HAP-1 (cell line): ENCODE measurements around the gene SLC9A4.

Experiments used
- DNase-seq, 2 experiments: peaks; one replicate each; pipeline ENCODE4 v3.0.0-alpha.2; 2016 to 2020; ENCODE audit warnings: low spot score in 2 of 2
- H3K27me3 ChIP-seq: fragments of 250-450 bp; sonication (Bioruptor Pico); 2 replicates; pipeline ENCODE4 v1.5.1; 2020; ENCODE audit warnings: low read depth, mild to moderate bottlenecking, moderate library complexity
- H3K36me3 ChIP-seq: fragments of 250-450 bp; sonication (Bioruptor Pico); replicated peaks from 2 replicates; pipeline ENCODE4 v1.5.1; 2020; ENCODE audit warnings: mild to moderate bottlenecking
- H3K4me1 ChIP-seq: fragments of 250-450 bp; sonication (Bioruptor Pico); 2 replicates; pipeline ENCODE4 v1.5.1; 2020; ENCODE audit warnings: mild to moderate bottlenecking
- H3K4me3 ChIP-seq: fragments of 250-450 bp; sonication (Bioruptor Pico); 2 replicates; pipeline ENCODE4 v1.5.1; 2020; ENCODE audit warnings: mild to moderate bottlenecking, moderate library complexity
- H3K9me3 ChIP-seq: fragments of 250-450 bp; sonication (Bioruptor Pico); 2 replicates; pipeline ENCODE4 v1.5.1; 2020; ENCODE audit warnings: mild to moderate bottlenecking, moderate library complexity
- in situ Hi-C: fragments of 300-500 bp; cut with MboI; formaldehyde crosslinking; loops from 3 replicates; pipeline ENCODE4 v1.14.3; 2020; ENCODE audit warnings: low sequenced_read_pairs, inconsistent platforms, mixed read lengths

Gene SLC9A4

DNA sequence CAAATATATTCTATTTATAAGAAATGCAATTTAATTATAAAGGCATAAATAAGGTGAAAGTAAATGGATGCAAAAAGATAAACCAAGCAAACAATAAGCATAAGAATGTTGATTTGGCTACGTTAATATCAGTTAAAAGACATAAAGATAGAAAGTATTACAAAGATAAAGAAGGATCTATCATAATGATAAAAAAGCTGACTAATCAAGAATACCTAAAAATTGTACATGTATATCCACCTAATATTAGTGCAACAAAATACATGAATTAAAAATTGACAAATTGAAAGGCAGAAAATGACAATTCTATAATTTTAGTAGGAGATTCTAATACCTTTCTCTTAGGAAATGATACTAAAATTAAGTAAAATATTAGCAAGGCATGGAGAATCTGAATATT lies 21.5 kb downstream of the SLC9A4 start:
- DNase-seq = no peak
- in situ Hi-C loops = no loop called here
- H3K27me3 ChIP-seq = no peaks in the 10 kb centered on the region
- no peak overlapping the region for H3K4me3 ChIP-seq
- no peaks in the 10 kb centered on the region for H3K9me3 ChIP-seq
- H3K4me1 ChIP-seq = no peaks in the 10 kb centered on the region
- H3K36me3 ChIP-seq = no peaks in the 10 kb centered on the region

DNA sequence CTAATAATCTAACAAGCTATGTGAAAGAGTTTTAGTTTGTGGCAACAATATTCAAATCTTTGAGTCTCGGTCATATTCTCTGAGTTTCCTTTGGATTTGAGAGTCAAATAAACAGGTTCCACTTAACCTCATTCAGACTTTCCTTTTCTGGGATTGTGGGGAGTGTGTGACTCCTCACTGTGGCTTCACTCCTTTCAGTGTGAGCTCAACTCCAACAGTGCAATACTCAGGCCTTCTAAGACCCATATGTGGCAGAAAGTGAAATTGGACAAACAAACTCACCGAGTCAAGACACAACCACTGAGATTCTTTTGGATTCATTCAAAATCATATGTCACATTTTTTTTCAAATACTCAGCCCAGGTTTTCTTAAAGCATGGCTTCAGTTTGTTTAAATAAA lies 25.4 kb downstream of the SLC9A4 start:
- in situ Hi-C loops = no loop called here
- Histone ChIP-seq H3K36me3 (no peaks in the 10 kb centered on the region), H3K9me3 (no peaks in the 10 kb centered on the region), H3K4me3 (no peak overlapping the region), H3K27me3 (no peaks in the 10 kb centered on the region), H3K4me1 (no peaks in the 10 kb centered on the region)
- DNase-seq = no peak

DNA sequence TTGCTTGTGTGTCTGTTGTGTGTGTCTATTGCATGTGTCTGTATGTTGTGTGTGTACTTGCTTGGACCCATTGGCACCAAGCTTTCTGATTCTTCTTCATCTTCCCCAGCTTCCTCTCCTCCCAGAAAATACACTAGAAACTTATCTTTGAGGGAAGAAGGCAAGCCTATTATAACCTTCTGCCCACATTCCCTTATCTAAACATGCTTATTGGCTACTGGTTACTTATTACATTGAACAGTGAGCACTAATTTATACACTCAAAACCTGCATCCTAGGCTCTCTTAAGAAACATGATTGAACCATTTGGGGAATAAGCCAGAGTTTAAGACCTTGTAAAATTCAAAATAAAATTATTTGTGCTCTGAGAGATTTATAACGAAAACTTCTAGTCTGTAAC lies 26.5 kb downstream of the SLC9A4 start:
- H3K27me3 ChIP-seq = no peaks in the 10 kb centered on the region
- in situ Hi-C loops = no loop called here
- no peak overlapping the region for H3K4me3 ChIP-seq
- no peaks in the 10 kb centered on the region for H3K36me3 ChIP-seq
- no peak for DNase-seq
- H3K9me3 ChIP-seq = no peaks in the 10 kb centered on the region
- H3K4me1 ChIP-seq = no peaks in the 10 kb centered on the region

DNA sequence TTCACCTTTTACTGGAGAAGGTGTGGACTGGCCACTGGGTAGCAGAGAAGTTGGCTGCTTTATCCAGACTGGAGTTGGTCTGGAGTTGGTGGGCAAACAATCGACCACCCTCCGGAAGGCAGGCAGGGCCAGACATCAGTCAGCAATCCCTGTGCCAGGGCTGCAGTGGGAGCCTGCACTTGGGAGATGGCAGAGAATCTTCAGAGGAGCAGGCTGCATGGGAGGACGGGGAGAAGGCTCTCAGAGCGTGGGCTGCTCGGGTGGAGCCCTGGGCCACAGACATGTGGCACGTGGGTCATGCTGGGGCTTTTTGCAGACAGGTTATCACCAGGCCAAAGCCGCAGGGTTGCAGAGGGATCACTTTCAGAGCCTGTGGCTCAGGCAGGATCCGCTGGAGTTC lies 29.6 kb downstream of the SLC9A4 start:
- in situ Hi-C loops = no loop called here
- Histone ChIP-seq H3K27me3 (no peaks in the 10 kb centered on the region; the same call in 1 of the 2 replicates), H3K4me3 (no peak overlapping the region), H3K9me3 (no peaks in the 10 kb centered on the region), H3K4me1 (no peaks in the 10 kb centered on the region), H3K36me3 (no peaks in the 10 kb centered on the region)
- DNase-seq = no peak

DNA sequence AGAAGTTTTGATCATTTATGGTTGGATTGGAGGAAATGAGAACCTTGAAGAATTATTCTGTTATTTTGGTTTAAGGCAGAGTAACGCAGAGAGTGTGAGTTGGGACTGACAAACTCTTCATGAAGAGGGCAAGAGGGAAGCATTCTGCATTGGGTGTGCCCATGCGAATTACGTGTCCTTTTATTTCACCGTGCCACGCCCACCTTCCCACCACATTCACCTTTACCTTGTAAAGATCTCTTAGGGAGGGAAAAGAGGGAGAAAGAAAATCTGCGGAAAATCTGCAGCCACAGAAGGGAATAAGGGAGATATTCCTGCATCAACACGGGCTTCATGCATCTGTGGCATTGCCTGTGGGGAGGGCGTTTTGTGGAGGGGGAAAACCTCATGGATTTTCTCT lies 31.8 kb downstream of the SLC9A4 start:
- no peak for DNase-seq
- Histone ChIP-seq H3K9me3 (no peaks in the 10 kb centered on the region), H3K4me3 (no peak overlapping the region), H3K36me3 (no peaks in the 10 kb centered on the region), H3K4me1 (no peaks in the 10 kb centered on the region), H3K27me3 (no peaks in the 10 kb centered on the region; the same call in 1 of the 2 replicates)
- in situ Hi-C loops = no loop called here

DNA sequence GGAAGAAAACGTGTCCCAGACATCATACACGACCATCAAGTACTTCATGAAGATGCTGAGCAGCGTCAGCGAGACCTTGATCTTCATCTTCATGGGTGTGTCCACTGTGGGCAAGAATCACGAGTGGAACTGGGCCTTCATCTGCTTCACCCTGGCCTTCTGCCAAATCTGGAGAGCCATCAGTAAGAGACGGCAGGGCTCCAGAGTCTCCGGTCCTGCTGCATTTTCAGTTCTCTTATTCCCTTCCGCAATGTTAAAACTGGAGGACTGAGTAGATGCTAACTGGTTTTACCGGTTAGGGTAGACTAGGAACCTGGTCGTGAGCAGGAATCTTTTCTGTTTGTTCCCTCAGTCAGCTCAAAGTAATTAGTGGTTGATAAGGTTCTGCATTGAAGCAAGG lies 32.3 kb downstream of the SLC9A4 start:
- in situ Hi-C loops = no loop called here
- DNase-seq = no peak
- H3K4me3 ChIP-seq = no peak overlapping the region
- H3K36me3 ChIP-seq = no peaks in the 10 kb centered on the region
- H3K9me3 ChIP-seq = no peaks in the 10 kb centered on the region
- H3K4me1 ChIP-seq = no peaks in the 10 kb centered on the region
- no peaks in the 10 kb centered on the region; the same call in 1 of the 2 replicates for H3K27me3 ChIP-seq

DNA sequence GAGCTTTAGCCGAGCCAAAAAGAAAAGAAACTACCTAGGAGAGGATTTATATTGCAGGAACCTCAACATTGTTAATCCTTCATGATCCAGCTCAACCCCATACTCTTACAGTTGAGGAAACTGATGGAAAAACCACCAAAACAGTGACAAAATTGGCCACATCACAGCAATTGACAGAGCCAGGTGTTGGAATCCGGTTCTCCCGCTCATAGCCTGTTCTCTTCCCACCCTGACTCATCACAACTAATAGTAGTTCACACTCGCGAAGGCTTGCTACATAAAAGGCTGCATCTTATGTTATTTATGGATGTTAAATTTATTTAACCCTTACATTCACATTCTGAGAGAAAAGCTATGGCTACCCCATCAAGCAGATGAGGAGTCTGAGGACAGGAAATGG lies 33.7 kb downstream of the SLC9A4 start:
- Histone ChIP-seq H3K27me3 (no peaks in the 10 kb centered on the region; the same call in 1 of the 2 replicates), H3K36me3 (no peaks in the 10 kb centered on the region), H3K4me3 (no peak overlapping the region), H3K4me1 (no peaks in the 10 kb centered on the region), H3K9me3 (no peaks in the 10 kb centered on the region)
- no peak for DNase-seq
- in situ Hi-C loops = no loop called here

DNA sequence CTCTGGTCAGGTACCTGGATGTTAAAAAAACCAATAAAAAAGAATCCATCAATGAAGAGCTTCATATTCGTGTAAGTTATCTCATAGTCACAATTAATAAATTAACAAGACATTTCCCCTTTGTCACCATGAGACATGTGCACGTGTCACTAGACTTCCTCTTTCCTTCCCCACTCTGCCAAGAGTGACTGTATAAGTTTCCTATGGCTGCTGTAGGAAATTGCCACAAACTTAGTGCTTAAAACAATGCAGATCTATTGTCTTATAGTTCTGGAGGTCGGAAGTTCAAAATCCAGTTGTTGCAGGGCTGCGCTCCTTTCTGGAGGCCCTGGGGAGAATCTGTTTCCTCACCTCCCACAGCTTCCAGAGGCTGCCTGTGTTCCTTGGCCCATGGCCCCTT lies 35.8 kb downstream of the SLC9A4 start:
- H3K36me3 ChIP-seq = no peaks in the 10 kb centered on the region
- no peaks in the 10 kb centered on the region; the same call in 1 of the 2 replicates for H3K27me3 ChIP-seq
- in situ Hi-C loops = no loop called here
- H3K4me1 ChIP-seq = no peaks in the 10 kb centered on the region; the same call in 1 of the 2 replicates
- no peak for DNase-seq
- no peaks in the 10 kb centered on the region for H3K9me3 ChIP-seq
- no peak overlapping the region for H3K4me3 ChIP-seq

DNA sequence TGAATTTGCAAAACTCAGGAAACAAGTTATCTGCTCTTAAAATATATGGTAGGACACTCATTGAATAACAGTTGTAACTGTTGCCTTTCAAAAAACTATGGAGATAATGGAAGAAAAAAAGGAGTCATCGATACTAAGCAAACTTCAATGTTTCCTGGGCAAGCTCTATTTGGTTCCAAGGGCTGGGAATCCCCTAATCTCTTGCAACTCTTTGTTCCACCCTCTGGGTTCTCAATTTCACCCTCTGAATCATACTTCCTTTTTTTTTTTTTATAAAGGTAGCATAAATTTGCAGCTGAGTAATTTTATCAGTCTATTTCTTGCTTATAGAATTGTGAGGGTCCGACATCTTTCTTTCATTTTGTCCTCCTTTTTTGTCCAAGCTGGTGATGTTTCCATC lies 36.7 kb downstream of the SLC9A4 start:
- Histone ChIP-seq H3K27me3 (no peaks in the 10 kb centered on the region; the same call in 1 of the 2 replicates), H3K4me3 (no peak overlapping the region), H3K36me3 (no peaks in the 10 kb centered on the region), H3K9me3 (no peaks in the 10 kb centered on the region), H3K4me1 (no peaks in the 10 kb centered on the region; the same call in 1 of the 2 replicates)
- DNase-seq = no peak
- in situ Hi-C loops = no loop called here

DNA sequence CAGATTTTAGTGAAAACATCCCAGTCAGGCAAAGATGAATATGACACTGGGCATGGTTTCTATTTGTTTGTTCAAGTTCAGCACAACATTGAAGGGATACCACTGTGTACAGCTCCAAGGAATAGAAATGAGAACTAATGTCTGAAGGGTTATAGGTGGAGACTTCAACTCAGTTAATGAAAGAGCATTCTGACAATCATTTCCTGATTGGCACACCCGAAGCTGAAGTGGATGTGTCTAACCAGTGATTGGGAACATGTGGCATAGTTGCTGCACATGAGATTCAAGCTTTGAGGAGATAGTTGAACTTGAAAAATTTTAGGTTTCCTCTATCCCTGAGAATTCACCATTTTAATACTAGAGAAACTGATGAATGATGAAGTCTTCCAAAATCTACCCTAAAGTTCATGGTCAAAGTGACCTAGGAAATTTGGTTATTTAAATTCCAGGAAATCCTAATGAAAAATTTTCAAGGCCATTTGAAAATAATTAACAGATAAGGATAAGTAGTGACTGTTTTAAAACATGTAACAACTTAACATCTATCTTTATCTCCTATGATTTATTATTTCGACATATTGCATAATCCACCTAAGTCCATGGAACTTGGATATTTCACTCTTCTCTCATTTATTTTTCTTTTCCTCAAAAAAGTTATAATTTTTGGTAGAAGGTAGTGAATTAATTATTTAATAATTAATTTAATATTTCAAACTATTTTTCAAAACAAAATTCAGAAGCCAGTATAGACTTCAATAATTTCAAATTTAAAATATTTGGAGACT lies 38.0 kb downstream of the SLC9A4 start:
- Histone ChIP-seq H3K27me3 (no peaks in the 10 kb centered on the region; the same call in 1 of the 2 replicates), H3K4me1 (no peaks in the 10 kb centered on the region; the same call in 1 of the 2 replicates), H3K9me3 (no peaks in the 10 kb centered on the region; the same call in 1 of the 2 replicates), H3K36me3 (no peaks in the 10 kb centered on the region), H3K4me3 (no peak overlapping the region)
- no peak for DNase-seq
- in situ Hi-C loops = no loop called here

DNA sequence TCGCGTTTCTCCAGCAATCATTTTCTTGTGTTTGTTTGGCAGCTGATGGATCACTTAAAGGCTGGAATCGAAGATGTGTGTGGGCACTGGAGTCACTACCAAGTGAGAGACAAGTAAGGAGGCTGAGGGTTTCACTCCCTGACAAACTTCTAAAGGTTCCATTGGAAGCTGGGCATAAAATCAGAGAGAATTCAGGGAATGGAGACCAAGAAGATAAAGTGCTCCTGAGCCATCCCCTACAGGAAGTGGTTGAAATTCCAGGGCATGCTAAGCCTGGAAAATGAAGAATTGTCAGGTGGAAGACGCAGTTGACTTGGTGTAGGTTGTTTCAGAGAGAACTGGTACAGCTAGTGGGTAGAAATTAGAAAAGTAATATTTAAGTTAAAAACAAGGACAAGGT lies 39.1 kb downstream of the SLC9A4 start:
- no peak overlapping the region for H3K4me3 ChIP-seq
- no peaks in the 10 kb centered on the region; the same call in 1 of the 2 replicates for H3K4me1 ChIP-seq
- H3K9me3 ChIP-seq = no peaks in the 10 kb centered on the region; the same call in 1 of the 2 replicates
- DNase-seq = no peak
- H3K36me3 ChIP-seq = no peaks in the 10 kb centered on the region
- H3K27me3 ChIP-seq = no peaks in the 10 kb centered on the region; the same call in 1 of the 2 replicates
- in situ Hi-C loops = no loop called here

DNA sequence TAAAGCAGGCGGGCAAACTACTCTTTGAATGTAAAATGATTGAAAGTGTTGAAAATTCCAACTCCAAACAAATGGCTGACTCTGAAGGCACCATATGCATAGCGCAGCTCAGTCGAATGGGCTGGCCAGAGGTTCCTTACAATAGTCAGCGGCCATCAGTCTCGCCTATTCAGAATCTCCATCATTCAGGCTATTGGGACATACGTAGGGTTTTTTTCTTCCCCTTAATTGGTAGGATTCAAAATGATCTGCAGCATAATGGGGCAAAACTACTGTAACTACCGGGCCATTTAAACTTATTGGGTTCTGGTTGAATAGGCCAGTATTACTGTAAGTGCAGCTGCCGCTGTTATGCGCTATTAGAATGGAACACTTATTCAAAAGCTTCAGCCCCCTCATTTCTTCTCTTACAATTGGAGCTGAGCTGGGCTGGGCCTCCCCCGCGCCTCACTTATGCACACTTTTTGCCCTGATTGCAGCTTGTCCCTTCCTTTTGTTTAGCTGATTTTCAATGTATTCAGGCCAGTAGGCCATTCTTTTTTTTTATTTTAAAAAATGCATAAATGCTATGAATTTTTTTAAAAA lies 40.4 kb downstream of the SLC9A4 start:
- in situ Hi-C loops = no loop called here
- no peak for DNase-seq
- H3K4me1 ChIP-seq = no peaks in the 10 kb centered on the region; the same call in 1 of the 2 replicates
- H3K27me3 ChIP-seq = no peaks in the 10 kb centered on the region
- no peak overlapping the region for H3K4me3 ChIP-seq
- no peaks in the 10 kb centered on the region; the same call in 1 of the 2 replicates for H3K9me3 ChIP-seq
- no peaks in the 10 kb centered on the region for H3K36me3 ChIP-seq

DNA sequence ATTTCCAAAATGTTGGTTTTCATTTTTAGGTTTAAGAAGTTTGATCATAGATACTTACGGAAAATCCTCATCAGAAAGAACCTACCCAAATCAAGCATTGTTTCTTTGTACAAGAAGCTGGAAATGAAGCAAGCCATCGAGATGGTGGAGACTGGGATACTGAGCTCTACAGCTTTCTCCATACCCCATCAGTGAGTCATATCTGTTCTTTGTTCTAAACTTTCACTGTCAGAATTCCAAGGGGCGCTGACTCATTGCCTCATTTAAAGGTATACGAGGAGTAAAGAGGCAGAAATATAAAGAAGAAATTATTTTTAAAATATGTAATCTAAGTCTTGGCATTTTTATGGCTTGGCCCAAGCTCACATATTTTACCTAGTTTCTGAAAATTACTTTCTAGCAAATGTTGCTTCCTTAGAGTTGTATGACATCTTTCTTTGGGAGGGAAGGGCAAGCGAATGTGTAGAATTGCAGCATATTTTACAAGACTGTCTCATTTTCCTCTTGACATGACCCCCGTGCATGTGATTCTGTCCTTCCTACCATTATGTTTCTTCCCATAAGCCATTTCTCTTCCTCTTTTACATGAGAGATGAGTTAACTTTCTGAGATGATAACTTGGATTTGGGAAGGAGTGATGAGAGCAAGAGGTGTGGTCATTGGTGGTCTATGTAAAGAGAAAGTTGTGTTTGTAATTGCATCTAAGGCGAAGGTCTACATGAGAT lies 41.2 kb downstream of the SLC9A4 start:
- Histone ChIP-seq H3K27me3 (no peaks in the 10 kb centered on the region), H3K4me3 (no peak overlapping the region), H3K36me3 (no peaks in the 10 kb centered on the region), H3K4me1 (no peaks in the 10 kb centered on the region; the same call in 1 of the 2 replicates), H3K9me3 (no peaks in the 10 kb centered on the region; the same call in 1 of the 2 replicates)
- DNase-seq = no peak
- in situ Hi-C loops = no loop called here

DNA sequence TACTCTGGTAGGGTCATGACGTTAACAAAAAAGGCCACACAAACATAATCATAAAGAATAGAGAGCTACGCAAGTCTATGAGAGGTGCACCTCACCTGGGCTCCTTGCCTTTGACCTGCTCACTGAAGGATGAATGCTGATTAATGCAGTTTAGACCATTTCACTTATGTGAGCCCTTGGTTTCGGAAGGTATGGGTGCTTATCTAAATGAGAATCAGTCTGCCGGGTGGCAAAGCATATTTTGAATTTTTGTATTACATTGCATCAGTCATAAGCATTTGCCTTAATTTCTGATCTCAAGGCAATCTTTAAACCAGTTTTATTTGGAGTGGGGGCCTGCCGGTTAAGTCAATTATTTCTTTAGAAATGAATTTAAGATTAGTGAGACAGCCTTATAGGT lies 42.8 kb downstream of the SLC9A4 start:
- in situ Hi-C loops = no loop called here
- H3K9me3 ChIP-seq = no peaks in the 10 kb centered on the region; the same call in 1 of the 2 replicates
- no peak for DNase-seq
- no peaks in the 10 kb centered on the region for H3K27me3 ChIP-seq
- no peaks in the 10 kb centered on the region for H3K36me3 ChIP-seq
- H3K4me3 ChIP-seq = no peak overlapping the region
- no peaks in the 10 kb centered on the region; the same call in 1 of the 2 replicates for H3K4me1 ChIP-seq
